ENCODE results near the gene VPS11.

The VPS11 gene

DNA sequence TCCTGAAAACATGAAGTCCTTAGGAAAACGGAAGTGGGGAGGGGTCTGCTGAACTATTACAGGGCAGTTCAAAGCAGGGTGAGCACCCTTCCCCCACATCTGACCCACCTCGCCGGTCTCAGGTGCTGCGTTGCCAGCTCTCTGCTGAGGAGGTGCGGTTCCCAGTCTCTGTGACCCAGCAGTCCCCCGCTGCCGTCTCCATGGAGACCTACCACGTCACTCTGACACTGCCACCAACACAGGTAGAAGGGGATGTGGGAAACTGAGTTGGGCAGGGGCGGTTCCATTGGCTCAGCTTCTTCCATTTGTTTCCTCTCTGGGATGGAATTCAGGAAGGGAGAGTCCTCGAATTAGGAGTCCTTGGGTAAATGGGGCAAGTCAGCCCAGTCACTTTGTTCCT is 42.8 kb downstream of the VPS11 start:
- Histone ChIP-seq H3K9me3 (ENCODE audit: control insufficient read depth, insufficient read depth, low read length) (no peaks in the 10 kb centered on the region), H3K36me3 (ENCODE audit: insufficient read depth, low read length) (no peaks in the 10 kb centered on the region), H3K9ac (ENCODE audit: low read depth, low read length) (no peak overlapping the region), H3K4me1 (ENCODE audit: insufficient read depth, low read length) (peaks cover 12% of the 10 kb centered on the region)

DNA sequence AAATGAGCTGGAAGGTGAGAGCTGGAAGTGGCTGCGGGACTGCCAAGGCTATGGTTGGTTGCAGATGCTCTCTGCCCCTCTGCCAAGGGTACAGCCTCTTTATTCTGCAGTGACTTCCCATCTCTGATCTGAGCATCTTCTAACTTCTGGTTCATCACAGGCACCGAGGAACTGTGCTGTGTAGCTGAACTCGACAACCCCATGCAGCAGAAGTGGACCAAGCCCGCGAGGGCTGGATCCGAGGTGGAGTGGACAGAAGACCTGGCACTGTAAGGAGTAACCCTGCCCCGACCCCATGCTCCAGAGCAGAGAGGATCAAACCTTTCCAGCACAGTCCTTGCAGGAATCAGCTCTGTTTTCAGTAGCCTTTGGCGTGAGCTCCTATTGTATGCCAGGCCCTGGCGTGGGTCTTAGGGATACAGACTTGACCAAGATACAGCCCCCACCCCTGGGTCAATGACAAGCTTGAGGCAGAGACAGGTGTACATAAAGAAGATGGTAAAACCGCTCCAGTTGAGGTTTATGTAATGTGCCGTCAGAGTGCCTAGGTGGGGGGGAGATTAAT is 43.8 kb downstream of the VPS11 start:
- H3K4me1 ChIP-seq (ENCODE audit: insufficient read depth, low read length): peaks cover 6% of the 10 kb centered on the region
- H3K36me3 ChIP-seq (ENCODE audit: insufficient read depth, low read length): no peaks in the 10 kb centered on the region

DNA sequence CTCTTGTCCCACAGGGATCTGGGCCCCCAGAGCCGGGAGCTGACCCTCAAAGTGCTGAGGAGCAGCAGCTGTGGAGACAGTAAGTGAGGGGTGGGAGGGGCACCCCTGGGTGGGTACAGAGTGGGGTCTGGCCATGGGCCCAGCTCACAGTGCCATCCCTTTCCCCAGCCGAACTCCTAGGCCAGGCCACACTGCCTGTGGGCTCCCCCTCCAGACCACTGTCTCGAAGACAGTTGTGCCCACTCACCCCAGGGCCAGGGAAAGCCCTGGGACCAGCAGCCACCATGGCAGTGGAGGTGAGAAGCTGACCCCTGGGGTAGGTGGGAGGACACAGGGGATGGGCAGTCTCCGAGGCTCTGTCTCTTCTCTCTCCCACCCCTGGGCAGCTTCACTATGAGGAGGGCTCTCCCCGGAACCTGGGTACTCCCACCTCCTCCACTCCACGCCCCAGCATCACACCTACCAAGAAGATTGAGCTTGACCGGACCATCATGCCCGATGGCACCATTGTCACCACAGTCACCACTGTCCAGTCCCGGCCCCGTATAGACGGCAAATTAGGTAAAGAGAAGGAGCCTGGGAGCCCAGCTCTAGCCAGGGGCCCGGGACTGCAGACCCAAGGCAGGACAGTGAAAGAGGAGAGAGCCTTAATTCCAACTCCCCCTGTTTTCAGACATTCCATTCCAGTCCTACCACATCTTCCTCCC is 44.8 kb downstream of the VPS11 start:
- no peak overlapping the region for H3K9ac ChIP-seq (ENCODE audit: low read depth, low read length)

More for the DNA sequence above, 43.8 kb downstream of the VPS11 start:
- Histone ChIP-seq H3K9me3 (ENCODE audit: control insufficient read depth, insufficient read depth, low read length) (no peaks in the 10 kb centered on the region), H3K9ac (ENCODE audit: low read depth, low read length) (no peak overlapping the region)

DNA sequence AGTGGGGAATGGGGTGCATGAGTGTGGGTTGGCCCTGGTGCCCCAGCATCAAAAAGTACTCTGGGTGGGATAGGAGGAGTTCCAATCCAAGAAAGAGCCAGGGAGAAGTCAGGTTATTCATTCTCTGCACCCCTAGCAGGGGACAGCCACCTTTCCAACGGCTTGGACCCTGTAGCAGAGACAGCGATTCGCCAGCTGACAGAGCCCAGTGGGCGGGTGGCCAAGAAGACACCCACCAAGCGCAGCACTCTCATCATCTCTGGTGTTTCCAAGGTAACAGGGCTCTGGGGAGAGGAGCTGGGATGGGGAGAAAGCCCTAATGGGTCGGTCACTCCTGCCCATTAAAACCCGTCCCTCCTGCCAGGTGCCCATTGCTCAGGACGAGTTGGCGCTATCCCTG is 46.1 kb downstream of the VPS11 start:
- no peaks in the 10 kb centered on the region for H3K36me3 ChIP-seq (ENCODE audit: insufficient read depth, low read length)

More for the DNA sequence above, 44.8 kb downstream of the VPS11 start:
- Histone ChIP-seq H3K9me3 (ENCODE audit: control insufficient read depth, insufficient read depth, low read length) (no peaks in the 10 kb centered on the region), H3K4me1 (ENCODE audit: insufficient read depth, low read length) (peaks cover 3% of the 10 kb centered on the region; the same call in 1 of the 2 replicates), H3K36me3 (ENCODE audit: insufficient read depth, low read length) (no peaks in the 10 kb centered on the region)

DNA sequence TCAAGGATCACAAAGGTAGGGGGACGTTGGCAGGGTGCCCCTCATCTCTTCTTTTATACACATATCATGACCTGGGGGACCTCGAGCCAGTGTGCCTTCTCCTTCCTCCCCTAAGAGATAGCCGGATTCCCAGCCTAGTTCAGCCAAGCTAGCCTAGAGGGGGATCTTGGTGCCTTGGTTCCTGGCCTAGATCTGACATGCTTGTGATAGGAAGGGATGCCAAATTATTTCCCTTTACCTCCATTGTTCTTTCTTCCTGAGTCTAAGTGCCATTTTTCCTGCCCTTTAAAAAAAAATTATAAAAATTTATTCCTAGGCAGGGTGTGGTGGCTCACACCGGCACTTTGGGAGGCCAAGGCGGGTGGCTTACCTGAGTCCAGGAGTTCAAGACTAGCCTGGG is 46.7 kb downstream of the VPS11 start:
- no peaks in the 10 kb centered on the region for H3K36me3 ChIP-seq (ENCODE audit: insufficient read depth, low read length)
- no peaks in the 10 kb centered on the region for H3K9me3 ChIP-seq (ENCODE audit: control insufficient read depth, insufficient read depth, low read length)
- H3K4me1 ChIP-seq (ENCODE audit: insufficient read depth, low read length): peaks cover 3% of the 10 kb centered on the region; the same call in 1 of the 2 replicates
- H3K9ac ChIP-seq (ENCODE audit: low read depth, low read length): no peak overlapping the region

More for the DNA sequence above, 46.1 kb downstream of the VPS11 start:
- no peak overlapping the region for H3K9ac ChIP-seq (ENCODE audit: low read depth, low read length)
- H3K9me3 ChIP-seq (ENCODE audit: control insufficient read depth, insufficient read depth, low read length): no peaks in the 10 kb centered on the region
- peaks cover 3% of the 10 kb centered on the region; the same call in 1 of the 2 replicates for H3K4me1 ChIP-seq (ENCODE audit: insufficient read depth, low read length)

DNA sequence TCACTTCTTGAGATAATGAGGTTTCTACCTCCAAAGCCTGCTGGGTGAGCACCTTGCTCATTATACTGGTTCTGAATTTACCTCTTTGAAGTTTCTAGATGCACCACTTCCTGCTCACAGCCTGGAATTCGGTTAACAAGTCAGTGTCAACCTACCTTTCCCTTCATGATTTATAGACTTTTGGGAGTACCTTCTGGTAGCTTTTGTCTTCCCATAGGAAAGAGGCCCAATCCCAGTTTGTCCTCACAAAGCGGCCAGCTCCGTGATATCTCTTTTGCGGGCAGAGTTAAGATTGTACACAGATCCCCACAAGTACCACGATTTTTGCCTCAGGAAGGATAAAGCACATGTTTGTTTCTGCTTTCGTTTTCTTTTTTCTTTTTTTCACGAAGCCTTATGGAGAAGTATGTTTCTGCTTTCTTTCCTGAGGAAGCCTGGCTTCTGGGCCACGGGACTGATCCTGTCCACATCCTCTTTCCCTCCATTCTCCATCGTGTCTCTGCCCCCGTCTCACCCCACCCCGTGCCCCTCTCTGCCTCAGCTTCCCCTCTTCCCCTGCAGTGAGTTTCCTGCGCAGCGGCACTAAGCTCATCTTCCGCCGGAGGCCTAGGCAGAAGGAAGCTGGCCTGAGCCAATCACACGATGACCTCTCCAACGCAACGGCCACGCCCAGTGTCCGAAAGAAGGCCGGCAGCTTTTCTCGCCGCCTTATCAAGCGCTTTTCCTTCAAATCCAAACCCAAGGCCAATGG is 48.0 kb downstream of the VPS11 start:
- Histone ChIP-seq H3K9me3 (ENCODE audit: control insufficient read depth, insufficient read depth, low read length) (no peaks in the 10 kb centered on the region), H3K36me3 (ENCODE audit: insufficient read depth, low read length) (no peaks in the 10 kb centered on the region), H3K4me1 (ENCODE audit: insufficient read depth, low read length) (peaks cover 3% of the 10 kb centered on the region; the same call in 1 of the 2 replicates), H3K9ac (ENCODE audit: low read depth, low read length) (no peak overlapping the region)

DNA sequence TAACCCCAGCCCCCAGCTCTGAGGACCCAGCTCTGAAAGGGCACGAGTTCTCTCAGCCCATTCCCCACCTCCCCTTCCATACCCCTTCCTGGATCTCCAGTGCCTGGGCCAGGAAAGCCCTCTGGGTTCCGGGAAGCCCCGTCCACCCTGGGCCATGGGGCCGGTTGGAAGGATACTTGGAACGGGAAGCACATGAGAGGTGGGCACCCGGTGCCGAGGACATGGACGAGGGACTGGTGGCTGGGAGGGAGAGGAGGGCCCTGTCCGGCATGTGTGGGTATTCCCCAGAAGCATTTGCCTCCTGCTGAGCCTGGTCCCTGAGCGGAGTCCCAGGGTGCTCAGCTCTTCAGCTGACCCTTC is 48.6 kb downstream of the VPS11 start:
- Histone ChIP-seq H3K9me3 (ENCODE audit: control insufficient read depth, insufficient read depth, low read length) (no peaks in the 10 kb centered on the region), H3K4me1 (ENCODE audit: insufficient read depth, low read length) (peaks cover 3% of the 10 kb centered on the region; the same call in 1 of the 2 replicates), H3K36me3 (ENCODE audit: insufficient read depth, low read length) (no peaks in the 10 kb centered on the region), H3K9ac (ENCODE audit: low read depth, low read length) (no peak overlapping the region)

DNA sequence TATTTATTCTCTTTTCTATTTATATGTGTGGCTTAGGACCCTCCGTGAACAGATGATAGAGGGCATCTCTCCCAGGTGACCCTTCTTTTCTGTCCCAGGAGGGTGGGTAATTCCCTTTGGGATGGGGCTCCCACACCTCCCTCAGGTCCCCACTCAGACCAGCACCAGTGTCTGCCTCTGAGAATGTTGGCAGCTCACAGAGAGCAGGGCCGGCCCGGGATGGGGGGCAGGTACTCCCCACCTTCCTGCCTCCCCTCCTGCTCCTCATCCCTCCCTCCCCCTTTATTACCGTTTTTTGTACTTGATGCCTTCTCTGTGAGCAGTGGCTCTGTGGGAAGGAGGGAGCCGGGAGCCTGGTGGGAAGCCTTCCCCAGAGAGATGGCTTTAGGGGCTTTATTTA is 49.0 kb downstream of the VPS11 start:
- H3K36me3 ChIP-seq (ENCODE audit: insufficient read depth, low read length): no peaks in the 10 kb centered on the region
- H3K9me3 ChIP-seq (ENCODE audit: control insufficient read depth, insufficient read depth, low read length): no peaks in the 10 kb centered on the region
- H3K4me1 ChIP-seq (ENCODE audit: insufficient read depth, low read length): peaks cover 3% of the 10 kb centered on the region; the same call in 1 of the 2 replicates
- H3K9ac ChIP-seq (ENCODE audit: low read depth, low read length): no peak overlapping the region

DNA sequence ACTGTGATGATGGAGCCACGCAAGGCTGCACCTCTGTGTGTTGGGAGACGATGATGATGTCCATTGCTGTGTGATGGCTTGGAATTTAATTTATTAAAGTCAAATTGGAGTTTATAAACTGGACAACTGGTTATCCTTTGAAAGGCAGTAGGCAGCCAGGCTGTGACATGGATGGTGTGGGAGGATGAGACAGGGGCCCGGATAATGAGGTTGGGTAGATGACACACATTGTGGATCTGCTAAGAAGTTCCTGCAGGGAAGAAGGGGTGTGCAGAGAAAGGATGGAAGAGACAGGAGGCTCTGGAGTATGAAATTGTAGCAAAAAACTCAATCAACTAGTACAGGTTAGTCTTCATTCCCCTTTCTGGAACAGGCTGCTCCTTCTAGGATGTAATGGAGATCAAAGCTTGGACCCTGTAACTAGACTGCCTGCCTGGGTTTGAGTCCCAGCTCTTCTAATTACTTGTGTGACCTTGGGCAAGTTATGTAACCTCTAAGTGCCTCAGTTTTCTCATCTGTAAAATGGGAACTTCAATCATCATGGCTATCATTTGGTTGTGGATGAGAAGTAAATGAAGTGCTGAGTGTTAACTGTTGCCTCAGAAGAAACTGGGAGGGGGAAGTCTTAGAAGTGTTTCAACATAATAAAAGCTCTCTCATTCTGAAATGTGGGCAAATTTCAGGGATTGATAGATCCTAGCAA is 49.5 kb downstream of the VPS11 start:
- Histone ChIP-seq H3K9me3 (ENCODE audit: control insufficient read depth, insufficient read depth, low read length) (no peaks in the 10 kb centered on the region), H3K4me1 (ENCODE audit: insufficient read depth, low read length) (peaks cover 3% of the 10 kb centered on the region; the same call in 1 of the 2 replicates), H3K9ac (ENCODE audit: low read depth, low read length) (no peak overlapping the region), H3K36me3 (ENCODE audit: insufficient read depth, low read length) (no peaks in the 10 kb centered on the region)

DNA sequence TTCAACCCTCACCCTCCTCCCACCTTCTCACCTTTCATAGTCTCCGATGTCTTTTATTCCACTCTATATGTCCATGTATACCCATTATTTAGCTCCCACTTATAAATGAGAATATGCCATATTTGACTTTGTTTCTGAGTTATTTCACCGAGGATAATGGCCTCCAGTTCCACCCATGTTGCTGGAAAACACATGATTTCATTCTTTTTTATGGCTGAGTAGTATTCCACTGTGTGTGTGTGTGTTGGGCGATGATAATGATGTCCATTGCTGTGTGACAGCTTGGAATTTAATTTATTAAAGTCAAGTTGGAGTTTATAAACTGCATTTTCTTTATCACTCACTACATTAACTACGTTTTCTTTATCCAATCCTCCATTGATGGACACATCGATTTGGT is 50.6 kb downstream of the VPS11 start:
- H3K9ac ChIP-seq (ENCODE audit: low read depth, low read length): no peak overlapping the region
- H3K36me3 ChIP-seq (ENCODE audit: insufficient read depth, low read length): no peaks in the 10 kb centered on the region
- H3K9me3 ChIP-seq (ENCODE audit: control insufficient read depth, insufficient read depth, low read length): no peaks in the 10 kb centered on the region
- no peaks in the 10 kb centered on the region; the same call in 1 of the 2 replicates for H3K4me1 ChIP-seq (ENCODE audit: insufficient read depth, low read length)

DNA sequence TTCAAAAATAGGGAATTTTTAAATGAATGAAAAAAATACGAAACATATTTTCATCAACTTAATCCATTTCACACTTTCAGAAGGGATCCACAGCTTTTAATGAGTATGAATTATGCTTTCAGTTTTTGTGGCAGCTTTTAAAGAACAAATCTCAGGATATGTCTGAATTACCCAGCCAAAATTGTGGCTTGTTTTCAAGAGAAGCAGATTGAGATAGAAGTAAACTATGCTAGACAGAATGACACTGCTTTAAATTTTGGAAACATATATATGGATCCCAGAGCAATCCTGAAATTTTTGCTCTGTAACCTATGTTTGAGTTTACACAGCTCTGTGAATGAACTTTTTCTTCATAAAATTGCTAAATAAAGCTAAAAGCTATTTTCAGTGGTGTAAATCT is 51.3 kb downstream of the VPS11 start:
- H3K36me3 ChIP-seq (ENCODE audit: insufficient read depth, low read length): no peaks in the 10 kb centered on the region
- no peak overlapping the region for H3K9ac ChIP-seq (ENCODE audit: low read depth, low read length)
- no peaks in the 10 kb centered on the region for H3K4me1 ChIP-seq (ENCODE audit: insufficient read depth, low read length)
- no peaks in the 10 kb centered on the region for H3K9me3 ChIP-seq (ENCODE audit: control insufficient read depth, insufficient read depth, low read length)

DNA sequence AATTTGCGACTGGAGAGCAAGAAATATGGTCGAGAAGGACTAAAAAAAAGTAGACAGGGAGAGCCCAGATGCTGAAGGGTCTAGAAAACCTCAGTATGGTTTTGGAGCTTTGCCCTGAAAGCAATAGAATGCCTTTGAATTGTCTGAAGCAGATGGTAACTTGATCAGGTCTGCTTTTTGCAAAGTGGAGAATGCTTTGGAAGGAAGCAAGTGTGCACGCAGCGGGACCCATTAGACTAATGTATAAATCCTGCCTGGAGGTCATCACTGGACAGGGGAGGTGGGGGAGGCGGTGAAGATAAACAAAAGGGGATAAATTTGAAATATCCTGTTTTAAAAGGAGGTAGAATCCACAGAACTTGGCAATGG is 53.0 kb downstream of the VPS11 start:
- H3K36me3 ChIP-seq (ENCODE audit: insufficient read depth, low read length): no peaks in the 10 kb centered on the region
- H3K9ac ChIP-seq (ENCODE audit: low read depth, low read length): peak overlapping the region; percentile 82
- no peaks in the 10 kb centered on the region for H3K9me3 ChIP-seq (ENCODE audit: control insufficient read depth, insufficient read depth, low read length)
- H3K4me1 ChIP-seq (ENCODE audit: insufficient read depth, low read length): no peaks in the 10 kb centered on the region

DNA sequence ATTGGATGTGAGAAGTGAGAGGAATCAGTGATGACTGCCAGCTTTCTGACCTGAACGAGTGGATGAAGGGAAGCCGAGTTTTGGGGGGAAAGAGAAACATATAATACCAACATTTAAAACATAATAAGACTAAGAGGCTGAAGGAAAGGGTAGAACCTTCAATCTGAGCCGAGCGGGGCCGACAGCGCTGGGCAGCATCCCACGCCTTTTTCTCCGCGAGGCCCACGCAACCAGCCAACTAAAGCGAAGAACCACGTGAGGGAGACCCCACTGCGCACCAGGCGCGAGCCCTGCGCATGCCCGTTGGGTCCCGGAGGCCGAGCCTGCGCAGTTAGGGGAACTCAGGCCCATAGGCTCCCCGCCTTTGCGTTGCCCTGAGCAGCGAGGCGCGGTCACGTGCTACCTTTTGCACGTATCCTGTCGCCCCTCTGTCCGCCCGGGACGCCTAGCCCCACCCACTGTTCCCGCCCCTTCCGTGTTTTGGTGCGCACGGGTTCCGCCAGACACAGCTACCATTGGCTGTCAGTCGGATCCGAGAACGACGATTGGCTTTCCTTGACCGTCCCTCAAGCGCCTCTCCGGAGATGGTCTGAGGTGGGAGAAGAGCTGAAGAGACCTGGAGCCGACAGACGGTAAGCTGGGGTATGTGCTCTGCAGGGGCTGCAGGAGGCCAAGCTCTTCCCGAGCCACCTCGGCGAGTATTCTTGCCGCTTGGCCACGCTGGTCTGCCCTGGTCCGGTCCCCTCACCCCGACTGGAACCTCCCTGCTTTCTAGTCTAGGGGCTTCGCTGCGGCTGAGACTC is 53.6 kb downstream of the VPS11 start, which contains the start of gene HINFP:
Gene HINFP, plus strand, starts transcription at position 573 of the 803 bp plus-strand sequence. CDS start 5,365 bp downstream, outside the sequence.
- Histone ChIP-seq H3K9ac (ENCODE audit: low read depth, low read length) (peak within 1 kb of the TSS; percentile 95), H3K4me1 (ENCODE audit: insufficient read depth, low read length) (no peaks in the 10 kb centered on the region), H3K9me3 (ENCODE audit: control insufficient read depth, insufficient read depth, low read length) (no peaks in the 10 kb centered on the region), H3K36me3 (ENCODE audit: insufficient read depth, low read length) (no peaks in the 10 kb centered on the region)

DNA sequence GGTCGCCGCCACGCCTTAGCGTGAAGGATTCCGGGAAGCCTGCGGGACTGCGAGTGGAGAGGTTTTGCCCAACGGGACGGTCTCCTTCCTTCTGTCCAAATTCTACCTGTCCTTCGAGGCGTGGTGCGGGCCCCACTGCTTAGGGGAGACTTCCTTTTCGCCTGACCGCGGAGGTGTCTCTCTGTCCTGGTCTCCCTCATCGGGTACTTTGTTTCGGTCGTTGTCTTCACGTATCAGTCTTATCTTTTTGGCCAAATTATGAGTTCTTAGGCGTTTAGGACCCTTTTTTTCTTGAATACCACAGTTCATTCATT is 54.1 kb downstream of the VPS11 start:
- no peaks in the 10 kb centered on the region for H3K9me3 ChIP-seq (ENCODE audit: control insufficient read depth, insufficient read depth, low read length)
- peak overlapping the region; percentile 95 for H3K9ac ChIP-seq (ENCODE audit: low read depth, low read length)
- H3K36me3 ChIP-seq (ENCODE audit: insufficient read depth, low read length): no peaks in the 10 kb centered on the region
- H3K4me1 ChIP-seq (ENCODE audit: insufficient read depth, low read length): no peaks in the 10 kb centered on the region

Data from ES-I3 (cell line).